HG02642 (cell line): ENCODE results near the gene TOR4A.

Experiments
- ATAC-seq: cut with Tn5 transposase; IDR thresholded peaks from one replicate; pipeline ENCODE4 v1.9.1; 2021; ENCODE audit warnings: mild to moderate bottlenecking; ENCODE audit not compliant: unreplicated experiment, poor library complexity

TOR4A gene

DNA sequence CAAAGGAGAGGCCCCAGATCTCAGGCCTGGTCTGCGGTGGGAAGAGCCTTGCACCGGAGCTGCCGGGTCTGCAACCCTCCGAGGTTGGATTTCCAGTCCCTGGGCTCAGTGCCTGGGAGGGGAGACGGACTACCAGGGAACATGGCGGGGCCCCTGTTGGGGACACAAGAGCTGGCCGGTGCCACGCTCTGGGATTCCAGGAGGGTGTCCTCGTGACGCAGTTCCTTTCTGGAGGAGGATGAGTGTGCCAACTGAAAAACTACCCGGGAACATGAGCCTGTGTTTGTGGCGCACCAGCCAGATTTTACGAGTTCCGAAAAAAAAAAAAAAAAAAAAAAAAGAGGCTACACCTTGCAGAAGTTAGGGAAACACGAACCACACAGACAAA, 15.6 kb downstream of the TOR4A start:
- ATAC-seq, result no peak

DNA sequence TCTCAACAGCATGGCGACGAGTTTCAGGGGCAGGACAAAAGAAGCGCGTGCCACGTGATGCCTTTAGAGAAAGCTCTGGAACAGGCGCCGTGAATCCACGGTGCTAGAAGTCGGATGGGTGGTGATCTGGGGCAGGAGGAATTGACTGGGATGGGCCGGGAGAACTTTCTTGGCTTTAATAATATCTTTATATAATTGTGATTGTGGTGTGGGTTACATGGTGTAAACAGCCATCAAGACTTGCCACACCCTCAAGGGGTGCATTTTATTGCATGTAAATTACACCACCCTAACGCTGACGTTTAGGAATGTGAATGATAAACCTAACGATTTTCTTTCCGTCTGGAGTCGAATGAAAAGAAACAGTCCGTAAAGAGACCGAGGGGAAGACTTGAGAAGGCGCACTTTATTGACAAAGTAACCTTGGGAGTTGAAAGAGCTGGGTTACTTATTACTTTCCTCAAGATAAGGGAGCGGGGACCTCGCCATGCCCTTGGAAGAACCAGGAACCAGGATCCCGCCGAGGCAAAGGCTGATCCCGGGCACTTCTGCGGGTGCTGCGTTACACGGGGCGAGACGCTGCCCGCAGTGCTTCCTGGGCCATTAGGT, 16.1 kb downstream of the TOR4A start:
- ATAC-seq, result no peak

DNA sequence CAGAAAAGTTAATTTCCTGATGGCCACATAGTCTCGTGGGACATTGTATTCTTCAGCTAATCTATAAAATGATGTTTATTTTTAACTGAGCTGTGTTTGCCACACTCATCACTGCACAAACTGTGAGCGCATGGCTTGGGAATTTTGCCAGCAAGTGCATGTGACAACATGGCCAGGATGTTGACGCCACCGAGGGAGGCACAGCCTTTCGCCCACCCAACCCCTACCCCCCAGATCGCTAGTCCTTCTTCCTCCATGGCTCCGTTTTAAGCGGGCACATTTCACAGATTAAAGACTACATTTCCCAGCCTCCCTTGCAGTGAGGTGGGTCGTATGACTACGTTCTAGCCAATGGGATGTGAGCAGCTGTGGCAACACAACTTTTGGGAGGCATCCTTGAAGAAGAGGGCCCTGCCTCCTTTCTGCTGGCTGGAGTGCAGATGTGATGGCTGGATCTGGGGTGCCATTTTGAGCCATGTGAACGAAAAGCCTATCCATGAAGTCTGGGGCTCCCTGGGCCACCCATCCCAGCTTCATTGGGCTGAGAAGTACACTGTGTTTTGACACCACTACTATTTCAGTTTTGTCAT, 16.7 kb downstream of the TOR4A start:
- no peak for ATAC-seq

DNA sequence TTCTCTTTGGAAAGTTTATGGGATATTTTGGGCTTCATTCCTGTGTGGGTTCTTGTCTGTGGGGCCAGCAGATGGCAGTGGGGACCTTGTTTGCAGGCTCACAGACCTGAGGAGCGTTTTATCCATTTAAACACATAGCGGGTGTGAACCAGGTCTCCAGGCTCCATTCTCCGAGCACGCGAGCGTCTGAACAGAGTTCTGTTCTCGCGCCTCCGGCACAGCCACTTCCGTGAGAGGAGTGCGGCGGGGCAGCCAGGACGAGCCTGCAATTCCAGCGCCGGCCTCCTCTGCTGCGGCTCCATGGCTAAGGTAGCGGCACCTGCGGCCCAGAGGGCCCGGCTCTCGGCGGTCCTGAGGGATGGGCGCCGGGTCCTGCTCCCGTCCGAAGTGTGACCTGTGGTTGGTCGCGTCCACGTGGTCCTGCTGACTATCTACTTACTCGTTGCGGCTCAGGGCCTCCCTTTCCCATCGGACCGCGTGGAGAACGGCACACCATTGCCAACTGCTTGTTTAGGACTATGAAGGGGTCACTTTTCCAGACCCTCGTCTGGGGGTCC, 17.2 kb downstream of the TOR4A start:
- no peak for ATAC-seq

DNA sequence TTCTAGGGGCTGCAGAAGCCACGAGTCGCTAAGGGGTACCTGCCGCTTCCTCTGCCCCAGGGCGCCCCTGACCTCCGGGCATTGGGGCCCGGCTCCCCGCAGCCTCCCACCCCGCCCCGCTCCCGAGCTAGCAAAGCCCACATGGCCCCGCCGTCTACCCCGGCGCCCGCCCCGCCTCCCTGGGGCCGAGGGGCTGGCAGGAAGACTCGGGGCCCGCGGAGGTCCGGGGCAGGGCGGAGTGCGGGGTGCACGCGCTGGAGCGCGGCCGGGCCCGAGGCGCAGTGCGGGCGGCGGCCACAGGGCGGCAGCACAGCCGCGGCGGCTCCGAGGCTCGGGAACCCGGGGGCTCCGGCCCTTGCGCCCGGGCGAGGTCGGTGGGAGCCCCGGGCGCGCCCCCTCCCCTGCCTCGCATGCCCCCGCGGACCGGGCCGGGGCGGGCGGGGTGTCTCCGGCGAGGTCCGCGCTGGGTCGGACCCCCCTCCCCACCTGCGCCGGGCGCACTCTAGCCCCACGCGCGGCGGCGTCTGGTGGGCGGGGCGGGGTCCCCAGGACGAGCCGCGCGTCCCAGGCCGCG, 17.8 kb downstream of the TOR4A start:
- ATAC-seq, result no peak

DNA sequence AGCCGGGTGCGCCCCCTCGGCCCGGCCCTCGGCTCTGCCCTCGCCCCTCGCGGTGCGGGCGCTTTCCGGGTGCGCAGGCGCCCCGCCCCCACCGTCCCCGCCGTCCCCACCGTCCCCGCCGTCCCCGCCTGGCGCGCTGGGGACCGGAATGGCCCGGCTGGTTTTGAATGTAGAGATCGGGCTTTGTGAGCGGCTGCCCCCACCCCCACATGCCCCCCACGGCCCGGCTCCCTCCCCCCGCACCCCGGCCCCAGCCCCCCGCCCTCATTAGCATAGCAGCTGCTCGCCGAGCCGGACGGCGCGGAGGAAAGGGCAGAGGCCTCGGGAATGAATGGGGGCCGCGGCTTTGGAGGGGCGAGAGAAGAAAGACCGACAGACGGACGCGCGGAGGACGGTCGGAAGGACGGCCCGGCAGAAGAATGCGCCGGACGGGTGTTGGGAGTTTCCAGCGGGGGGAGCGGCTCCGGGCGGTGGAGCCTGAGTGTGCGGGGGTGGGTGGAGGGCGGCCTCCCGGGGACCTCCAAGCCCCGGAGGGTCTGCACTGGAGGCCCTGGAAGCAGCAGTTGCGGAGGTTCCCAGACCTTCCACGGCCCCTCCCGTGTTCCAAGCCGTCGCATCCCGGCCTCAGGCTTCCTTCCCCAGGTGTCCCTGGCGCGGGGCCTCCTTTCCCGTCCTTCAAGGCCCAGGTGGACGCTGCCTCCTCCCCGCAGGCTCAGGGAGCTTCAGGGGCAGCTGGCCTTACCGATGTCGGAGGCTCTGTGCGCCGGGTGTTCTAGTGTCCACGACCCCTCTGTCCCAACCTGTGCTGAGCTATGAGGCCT, 18.5 kb downstream of the TOR4A start:
- ATAC-seq, result no peak

DNA sequence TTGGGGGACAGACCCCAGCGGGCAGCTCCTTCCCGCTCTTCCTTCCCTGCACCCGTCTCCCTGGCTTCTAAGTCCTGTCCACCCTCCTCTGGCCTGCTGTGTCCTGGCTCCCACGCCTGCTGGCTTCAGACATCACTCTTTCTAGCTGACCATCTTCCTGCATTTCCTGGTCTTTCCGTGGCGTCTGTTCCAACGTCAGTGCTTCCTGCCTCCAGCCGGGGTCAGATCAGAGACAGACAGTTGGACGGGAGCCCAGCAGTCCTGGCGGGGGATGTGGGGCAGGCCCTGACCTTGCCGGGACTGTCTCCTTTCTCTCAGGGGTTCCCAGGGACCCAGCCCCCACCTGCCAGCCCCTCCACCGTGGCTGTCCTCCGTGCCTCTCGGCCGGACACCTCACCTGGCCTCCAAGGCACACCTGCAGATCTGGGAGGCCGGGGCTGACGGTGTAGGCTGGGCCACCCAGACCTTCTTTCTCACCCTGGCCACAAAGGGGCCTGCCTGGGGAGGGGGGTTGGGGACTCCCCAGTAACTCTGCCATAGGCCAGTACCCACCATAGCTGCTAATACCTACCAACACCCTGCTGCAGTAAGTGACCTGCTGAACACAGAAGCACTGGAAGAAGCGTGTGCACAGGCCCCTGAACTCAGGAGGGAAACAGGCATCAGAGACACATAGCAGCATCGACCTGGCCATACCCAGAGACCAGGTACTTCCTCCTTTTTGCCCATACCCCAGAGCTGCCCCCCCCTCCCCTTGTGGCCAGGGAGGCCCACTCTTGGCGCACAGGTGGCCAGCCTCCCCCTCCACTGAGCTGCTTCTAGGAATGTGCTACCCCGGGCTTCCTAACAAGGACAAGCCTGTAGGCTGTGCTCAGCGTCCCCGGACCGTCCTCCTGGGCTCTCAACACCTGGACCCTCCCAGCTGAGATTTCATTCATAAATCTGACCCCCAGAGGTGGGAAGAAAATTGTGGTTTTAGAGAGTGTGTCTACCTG, 19.4 kb downstream of the TOR4A start:
- no peak for ATAC-seq

DNA sequence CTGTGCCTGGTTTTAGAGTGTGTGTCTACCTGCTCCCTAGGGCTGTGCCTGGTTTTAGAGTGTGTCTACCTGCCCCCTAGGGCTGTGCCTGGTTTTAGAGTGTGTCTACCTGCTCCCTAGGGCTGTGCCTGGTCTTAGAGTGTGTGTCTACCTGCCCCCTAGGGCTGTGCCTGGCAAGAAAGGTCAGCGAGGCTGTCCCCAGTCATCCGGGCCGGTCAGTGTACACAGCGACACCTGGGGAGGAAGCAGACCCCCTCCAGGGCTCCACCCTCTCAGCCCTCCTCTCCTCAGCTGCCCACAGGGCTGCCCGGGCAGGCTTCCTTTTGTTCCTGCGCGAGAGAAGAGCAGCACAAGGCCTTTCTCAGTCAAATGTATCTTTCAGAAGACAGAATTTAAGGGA, 20.4 kb downstream of the TOR4A start:
- no peak for ATAC-seq

DNA sequence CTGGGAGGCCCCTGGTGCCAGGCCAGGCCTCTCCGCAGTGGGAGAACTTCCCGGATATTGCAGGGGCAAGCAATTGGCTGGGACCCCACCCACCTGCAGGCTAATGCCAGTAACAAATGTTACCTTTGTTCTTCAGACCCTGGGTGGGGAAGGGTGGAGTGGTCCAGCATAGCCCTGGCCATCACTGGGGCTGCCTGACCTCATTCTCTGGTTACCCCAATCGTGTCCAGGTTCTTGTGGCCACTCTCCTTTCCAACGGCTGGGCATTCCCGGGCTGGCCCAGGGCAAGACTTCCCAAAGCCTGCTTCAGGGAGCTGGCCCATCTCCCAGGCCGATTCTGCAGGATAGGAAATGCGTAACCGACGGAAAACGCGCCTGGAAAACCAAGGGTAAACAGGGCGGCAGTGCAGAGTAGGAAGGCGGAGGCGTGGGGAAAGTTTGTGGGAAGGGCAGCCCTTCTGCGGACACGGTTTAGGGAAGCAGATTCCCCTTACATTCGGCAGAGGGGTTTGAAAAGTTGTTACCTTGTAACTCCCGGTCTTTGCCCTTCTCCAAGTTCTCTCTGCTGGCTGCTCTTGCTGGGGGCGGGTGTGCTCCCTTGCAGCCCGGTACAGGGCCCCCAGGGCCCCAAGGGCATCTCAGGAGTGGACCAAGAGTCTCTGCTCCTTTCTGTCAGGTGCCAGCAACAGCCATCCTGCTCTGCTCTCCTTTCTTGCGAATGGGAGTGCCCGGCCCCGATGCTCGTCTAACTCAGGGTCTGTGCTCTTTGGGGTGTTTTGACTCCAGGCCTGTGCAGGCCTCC, 21.1 kb downstream of the TOR4A start:
- no peak for ATAC-seq

DNA sequence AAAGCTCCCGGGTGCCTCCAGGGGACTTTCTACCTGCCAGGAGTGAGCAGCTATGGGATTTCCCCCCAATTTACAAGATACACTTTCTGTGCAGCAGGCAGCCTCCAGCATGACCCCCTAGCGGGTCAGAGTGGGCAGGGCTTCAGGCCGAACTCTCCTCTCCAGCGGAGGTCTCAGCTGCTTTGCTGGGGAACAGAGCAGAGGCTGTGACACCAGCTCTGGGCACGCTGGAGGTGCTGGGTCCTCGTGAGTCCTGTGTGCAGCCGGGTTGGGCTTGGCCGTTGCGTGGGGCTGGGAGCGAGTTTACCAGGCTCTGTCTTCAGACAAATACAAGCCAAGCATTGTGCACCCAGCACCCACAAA, 21.7 kb downstream of the TOR4A start:
- no peak for ATAC-seq

DNA sequence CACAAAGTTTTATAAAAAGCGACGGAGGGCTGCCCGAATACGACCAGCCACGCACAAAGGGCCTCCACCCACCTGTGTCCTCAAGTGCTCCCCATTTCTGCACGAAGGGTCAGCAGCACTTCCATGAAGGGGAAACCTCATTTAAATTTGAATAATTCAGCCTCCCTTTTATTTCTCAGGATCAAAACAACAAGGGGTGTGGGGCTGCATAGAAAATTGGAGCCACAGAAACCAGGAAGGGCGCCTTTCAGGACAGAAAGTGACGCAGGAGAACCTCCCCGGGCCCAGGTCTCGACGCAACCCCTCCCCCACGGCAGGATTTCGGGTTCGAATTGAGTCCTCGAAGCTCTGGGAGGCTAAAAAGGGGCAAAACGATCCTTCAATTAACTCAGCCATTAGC, 22.4 kb downstream of the TOR4A start:
- ATAC-seq, result no peak

DNA sequence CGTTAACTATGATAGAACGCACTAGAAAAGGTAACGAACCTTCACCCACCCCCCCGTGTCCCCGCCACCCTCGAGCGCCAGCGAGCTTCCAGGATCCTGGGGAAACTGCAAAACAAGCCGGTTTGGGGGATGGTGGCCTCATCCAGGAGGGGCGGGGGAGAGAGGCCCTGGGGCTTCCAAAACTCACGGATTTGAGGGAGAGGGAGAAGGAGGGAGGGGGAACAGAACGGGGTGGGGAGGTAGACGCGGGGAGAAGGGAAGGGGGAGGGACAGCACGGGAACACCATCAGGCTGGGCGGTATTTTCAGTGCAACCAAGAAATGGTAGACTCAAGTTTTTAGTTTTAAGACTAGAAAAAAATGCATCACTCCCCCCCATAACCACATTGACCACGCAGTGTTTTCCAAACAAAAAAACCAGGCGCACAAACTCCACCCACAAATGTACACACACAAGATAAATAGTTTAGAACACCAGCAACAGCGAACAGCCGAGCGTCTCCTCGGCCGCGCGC, 23.1 kb downstream of the TOR4A start:
- ATAC-seq, result no peak

DNA sequence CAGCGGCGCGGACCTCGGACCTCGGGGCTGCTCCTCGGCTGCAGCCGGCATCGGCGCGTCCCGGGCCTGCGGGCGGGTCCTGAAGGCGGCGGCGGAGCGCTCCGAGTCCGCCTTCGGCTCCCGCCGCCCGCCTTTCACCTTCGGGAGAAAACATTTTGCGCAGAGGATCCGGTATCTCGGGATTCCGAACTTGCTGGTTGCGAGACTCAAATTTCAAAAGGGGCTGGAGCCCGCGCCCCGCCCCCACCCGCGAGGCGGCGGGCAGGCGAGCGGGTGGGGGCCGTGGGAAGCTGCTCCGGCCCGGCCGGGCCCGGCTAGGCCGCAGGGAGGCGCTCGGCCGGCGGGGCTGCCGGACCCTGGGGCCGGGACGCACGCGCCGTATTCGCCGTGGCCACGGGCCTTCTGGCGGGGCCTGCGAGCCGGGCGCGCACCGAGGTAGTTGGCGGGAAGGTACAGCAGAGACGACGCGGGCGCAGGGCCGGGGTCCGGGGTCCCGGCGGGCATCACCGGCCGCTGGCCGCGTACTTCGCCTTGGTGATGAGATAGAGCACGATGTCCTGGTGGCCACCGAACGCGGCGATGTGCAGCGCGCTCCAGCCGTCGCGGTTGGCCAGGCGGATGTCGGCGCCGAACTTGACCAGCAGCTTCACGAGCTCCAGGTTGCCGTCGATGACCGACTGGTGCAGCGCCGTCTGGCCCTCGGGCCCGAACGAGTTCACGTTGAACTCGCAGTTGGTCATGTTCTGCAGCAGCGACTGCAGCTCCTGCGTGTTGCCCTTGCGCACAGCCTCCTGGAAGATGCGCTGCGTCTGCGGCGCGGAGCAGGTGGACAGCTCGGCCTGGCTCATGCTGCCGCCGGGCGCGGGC, 23.8 kb downstream of the TOR4A start:
- ATAC-seq, result peak; percentile 8

DNA sequence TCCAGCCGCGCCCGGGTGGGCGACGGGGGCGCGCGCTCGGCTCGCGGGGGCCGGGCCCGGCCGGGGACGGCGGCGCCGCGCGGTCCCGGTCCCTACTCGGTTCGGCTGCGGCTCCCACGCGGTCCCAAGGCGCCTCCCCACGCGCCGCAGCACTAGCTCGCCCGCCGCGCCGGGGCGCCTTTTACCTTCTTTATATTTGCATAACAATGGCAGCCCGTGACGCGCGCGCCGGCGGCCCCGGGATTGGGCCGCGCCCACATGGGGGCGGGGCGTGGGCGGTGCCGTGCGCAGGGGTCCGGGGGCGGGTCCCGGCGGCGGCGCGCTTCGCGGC, 24.6 kb downstream of the TOR4A start, which contains the start of gene NRARP:
TSS of gene NRARP (minus strand) at position 154 of the 331 bp plus-strand sequence. CDS start 343 bp downstream, outside the sequence.
- peak; percentile 75 for ATAC-seq

DNA sequence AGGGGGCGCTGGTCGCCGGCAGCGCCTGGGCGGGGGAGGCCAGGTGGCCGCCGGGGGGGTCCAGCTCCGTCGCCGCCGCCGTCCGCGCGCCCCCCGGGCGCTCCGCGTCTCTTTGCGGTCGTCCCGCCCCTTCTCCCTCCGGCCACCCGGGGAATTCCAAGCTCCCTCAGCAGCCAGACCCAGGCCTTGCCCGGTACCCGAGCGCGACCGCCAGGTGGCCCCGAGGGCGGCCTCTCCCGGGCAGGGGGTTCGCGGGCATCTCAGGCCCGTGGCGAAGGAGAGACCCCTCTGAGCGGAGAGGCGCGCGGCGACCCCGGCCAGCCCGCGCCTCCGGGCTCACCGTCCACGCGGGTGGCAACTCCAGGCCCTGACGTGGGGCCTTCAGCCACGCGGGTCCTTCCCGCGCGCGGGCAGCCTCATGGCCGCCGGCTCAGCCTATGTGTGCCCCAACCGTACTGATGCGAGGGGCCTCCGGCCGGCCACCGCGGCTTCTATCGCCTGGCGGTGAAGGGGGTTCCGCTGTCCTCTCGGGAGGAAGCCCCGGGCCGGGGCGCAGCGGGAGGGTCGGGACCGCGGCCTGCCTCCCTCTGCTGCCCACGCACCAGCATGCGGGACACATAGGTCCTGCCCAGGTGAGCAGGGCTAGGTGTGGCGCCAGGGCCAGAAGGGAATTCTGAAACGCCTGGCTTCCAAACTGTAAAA, 25.1 kb downstream of the TOR4A start:
- peak; percentile 38 for ATAC-seq

DNA sequence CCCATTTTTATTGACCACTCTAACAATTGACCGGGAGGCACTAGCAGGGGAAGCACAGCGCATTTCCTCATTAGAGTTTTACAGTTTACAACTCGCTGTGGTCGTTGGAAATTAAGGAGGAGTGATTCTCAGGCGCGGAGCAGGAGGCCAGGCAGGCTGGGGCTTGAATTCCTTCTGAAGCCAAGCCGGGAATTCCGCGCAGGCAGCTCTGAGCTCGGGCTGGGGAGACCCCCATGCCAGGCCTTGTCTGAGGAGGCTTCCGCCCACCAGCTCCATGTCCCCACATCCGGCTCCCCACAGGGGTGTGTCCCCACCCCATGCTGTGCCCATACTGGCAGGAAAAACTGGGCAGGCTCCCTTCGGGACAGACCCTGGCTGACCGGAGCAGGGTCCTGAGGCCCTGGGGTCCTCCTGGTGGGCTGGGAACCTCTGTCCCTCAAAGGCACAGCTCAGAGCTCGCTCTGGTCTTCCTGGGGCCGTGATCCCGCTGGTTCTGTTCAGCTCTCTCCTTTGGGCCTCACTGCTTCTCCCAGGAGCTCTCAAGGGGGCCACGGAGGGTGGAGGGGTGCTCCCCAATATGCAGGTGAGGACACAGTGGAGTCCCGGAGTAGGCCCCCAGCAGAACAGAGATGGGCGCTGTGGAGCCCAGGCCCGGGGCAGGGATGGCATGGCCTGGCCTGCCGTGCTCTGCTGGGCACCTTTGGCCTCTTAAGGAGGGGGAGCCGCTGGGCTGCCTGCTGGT, 25.8 kb downstream of the TOR4A start:
- no peak for ATAC-seq

DNA sequence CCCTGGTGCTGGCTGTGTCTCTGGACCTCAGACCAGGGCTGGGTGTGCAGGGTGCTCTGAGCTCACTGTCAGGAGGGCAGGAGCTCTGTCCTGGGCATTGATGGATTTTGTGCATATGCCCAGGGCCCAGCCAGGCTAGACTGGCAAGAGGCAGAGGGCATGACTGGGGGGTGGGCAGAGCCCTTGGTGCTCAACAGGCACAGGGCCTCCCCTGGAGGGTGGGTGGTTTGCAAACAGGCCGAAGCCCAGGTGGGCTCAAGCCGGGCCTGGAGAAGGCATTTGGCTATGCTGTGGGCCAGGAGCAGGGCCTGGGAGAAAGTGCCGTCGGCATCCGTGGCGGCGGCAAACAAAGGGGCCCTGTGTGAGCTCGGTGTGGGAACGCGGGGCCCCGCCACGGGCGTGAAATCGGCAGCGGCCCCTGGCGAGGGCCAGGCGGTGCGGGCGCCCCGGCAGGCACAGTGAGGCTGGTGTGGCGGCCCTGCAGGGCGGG, 26.4 kb downstream of the TOR4A start:
- no peak for ATAC-seq
